Measurements from ENCODE around the gene ANP32D.
A peak's percentile ranks its signal among the peaks of the same experiment; 100 is the strongest.
"Not testable (repeated sequence)": the region's sequence is repeated elsewhere in the genome, so short reads cannot be mapped to it uniquely, and the experiment has no call there.

The ANP32D gene

GRCh38 chr12:48472259-48472658 lies at the start of gene ANP32D:
ANP32D (plus strand) TSS chr12:48472559; CDS start chr12:48472665, 106 bp downstream.
- DNase-seq, result no peak

- DNase-seq, result no peak
Measured at GRCh38 chr12:48423171-48423570, 49.2 kb upstream of the ANP32D start.

- no peak for DNase-seq
Measured at GRCh38 chr12:48424644-48425043, 47.7 kb upstream of the ANP32D start.

- DNase-seq, result not testable (repeated sequence)
Measured at GRCh38 chr12:48434016-48434415, 38.3 kb upstream of the ANP32D start.

GRCh38 chr12:48441069-48441468 lies 31.3 kb upstream of the ANP32D start:
- DNase-seq, result no peak

GRCh38 chr12:48442179-48442847 lies 30.0 kb upstream of the ANP32D start:
- peak; percentile 3 for DNase-seq

- DNase-seq, result no peak
Measured at GRCh38 chr12:48445538-48445937, 26.8 kb upstream of the ANP32D start.

- DNase-seq, result no peak
Measured at GRCh38 chr12:48446161-48446776, 26.1 kb upstream of the ANP32D start.

- no peak for DNase-seq
Measured at GRCh38 chr12:48447755-48448154, 24.6 kb upstream of the ANP32D start.

GRCh38 chr12:48451372-48451771 lies 21.0 kb upstream of the ANP32D start:
- DNase-seq, result no peak

- not testable (repeated sequence) for DNase-seq
Measured at GRCh38 chr12:48452961-48453360, 19.4 kb upstream of the ANP32D start.

GRCh38 chr12:48454667-48455066 lies 17.7 kb upstream of the ANP32D start:
- no peak for DNase-seq

GRCh38 chr12:48455116-48455515 lies 17.2 kb upstream of the ANP32D start:
- DNase-seq, result no peak

GRCh38 chr12:48459259-48459658 lies 13.1 kb upstream of the ANP32D start:
- no peak for DNase-seq

GRCh38 chr12:48469027-48469426 lies 3.3 kb upstream of the ANP32D start:
- not testable (repeated sequence) for DNase-seq

GRCh38 chr12:48473061-48473460 lies 702 bp downstream of the ANP32D start:
- no peak for DNase-seq

GRCh38 chr12:48474497-48474896 lies 2.1 kb downstream of the ANP32D start:
- not testable (repeated sequence) for DNase-seq

GRCh38 chr12:48482198-48482597 lies 9.8 kb downstream of the ANP32D start, which contains the start of gene C12orf54:
C12orf54 (plus strand) TSS chr12:48482498; CDS start chr12:48483297, 799 bp downstream.
- no peak for DNase-seq

GRCh38 chr12:48482930-48483329 lies 10.6 kb downstream of the ANP32D start:
- DNase-seq, result no peak

GRCh38 chr12:48486261-48486660 lies 13.9 kb downstream of the ANP32D start:
- DNase-seq, result no peak

- DNase-seq, result no peak
Measured at GRCh38 chr12:48486679-48487078, 14.3 kb downstream of the ANP32D start.

GRCh38 chr12:48489012-48489411 lies 16.7 kb downstream of the ANP32D start:
- no peak for DNase-seq

- DNase-seq, result not testable (repeated sequence)
Measured at GRCh38 chr12:48489456-48489855, 17.1 kb downstream of the ANP32D start.

GRCh38 chr12:48500281-48500680 lies 27.9 kb downstream of the ANP32D start:
- not testable (repeated sequence) for DNase-seq

- DNase-seq, result not testable (repeated sequence)
Measured at GRCh38 chr12:48506836-48507235, 34.5 kb downstream of the ANP32D start.
